ENCODE results near the gene RNU7-1. TPM values are rescaled to one million over a fixed set of nuclear protein-coding genes. Genes with fewer than 3 reads are reported as not detected.

RNU7-1 gene
- total RNA-seq, 6 experiments from 2014 or later: not detected

DNA sequence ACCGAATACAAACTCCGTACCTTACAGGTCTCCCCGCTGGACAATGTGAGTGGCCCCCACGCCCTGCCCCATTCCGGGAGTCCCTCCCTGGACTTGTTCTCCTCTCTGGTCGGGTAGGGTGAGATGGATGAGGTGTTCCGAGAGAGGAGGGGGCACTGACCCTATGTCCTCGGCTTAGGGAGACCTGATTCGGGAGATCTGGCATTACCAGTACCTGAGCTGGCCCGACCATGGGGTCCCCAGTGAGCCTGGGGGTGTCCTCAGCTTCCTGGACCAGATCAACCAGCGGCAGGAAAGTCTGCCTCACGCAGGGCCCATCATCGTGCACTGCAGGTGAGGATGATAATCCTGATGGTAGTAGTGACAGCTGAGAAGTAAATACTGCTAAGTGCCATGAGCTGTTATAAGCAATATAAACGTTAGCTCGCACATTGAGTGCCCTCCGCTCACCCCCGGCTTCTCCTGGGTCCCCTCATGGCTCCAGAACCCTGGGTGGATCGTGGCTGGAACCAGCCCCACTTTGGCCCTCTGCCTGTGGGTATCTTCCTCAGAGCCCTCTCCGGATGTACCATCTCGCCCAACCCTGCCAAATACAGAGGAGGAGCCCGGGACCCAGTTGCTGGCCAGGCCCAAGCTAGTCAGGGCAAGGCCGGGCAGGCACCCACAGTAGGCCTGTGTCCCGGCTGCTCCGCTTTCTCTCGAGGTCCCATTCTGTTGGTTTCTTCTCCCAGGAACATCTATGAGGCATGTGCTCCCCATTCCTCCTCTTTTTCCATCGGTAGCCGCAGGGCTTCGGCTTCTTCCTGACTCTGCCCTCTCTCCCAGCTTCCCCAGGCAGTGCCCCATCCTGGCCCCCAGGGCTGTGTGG is 14.4 kb downstream of the RNU7-1 start:
- H3K4me3 ChIP-seq: no peak overlapping the region

DNA sequence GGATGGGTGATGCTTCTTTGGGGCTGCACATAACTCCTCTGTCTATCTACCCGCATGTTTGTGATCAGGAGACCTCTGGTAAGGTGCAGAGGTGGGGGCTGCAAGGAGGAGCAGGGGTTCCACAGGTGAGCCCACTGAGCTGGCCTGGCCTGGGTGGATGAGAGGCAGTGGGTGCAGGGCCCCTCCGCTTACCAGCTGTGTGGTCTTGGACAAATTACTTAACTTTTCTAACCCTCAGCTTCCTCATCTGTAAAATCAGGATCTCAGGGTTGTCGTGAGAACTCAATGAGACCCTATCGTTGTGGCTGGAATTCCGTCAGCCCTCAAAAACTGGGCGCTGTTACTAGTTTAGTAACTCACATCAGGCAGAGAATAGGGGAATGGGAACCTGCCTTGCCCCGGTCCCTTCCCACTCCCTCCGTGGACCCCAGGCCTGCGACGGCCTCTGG is 15.0 kb downstream of the RNU7-1 start:
- no peaks in the 10 kb centered on the region for H3K27me3 ChIP-seq
- TF ChIP-seq, protein P1, sequence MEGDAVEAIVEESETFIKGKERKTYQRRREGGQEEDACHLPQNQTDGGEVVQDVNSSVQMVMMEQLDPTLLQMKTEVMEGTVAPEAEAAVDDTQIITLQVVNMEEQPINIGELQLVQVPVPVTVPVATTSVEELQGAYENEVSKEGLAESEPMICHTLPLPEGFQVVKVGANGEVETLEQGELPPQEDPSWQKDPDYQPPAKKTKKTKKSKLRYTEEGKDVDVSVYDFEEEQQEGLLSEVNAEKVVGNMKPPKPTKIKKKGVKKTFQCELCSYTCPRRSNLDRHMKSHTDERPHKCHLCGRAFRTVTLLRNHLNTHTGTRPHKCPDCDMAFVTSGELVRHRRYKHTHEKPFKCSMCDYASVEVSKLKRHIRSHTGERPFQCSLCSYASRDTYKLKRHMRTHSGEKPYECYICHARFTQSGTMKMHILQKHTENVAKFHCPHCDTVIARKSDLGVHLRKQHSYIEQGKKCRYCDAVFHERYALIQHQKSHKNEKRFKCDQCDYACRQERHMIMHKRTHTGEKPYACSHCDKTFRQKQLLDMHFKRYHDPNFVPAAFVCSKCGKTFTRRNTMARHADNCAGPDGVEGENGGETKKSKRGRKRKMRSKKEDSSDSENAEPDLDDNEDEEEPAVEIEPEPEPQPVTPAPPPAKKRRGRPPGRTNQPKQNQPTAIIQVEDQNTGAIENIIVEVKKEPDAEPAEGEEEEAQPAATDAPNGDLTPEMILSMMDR (IDR thresholded peaks at IDR 0.05): no peak
- TF ChIP-seq POLR2A (IDR thresholded peaks at IDR 0.05): no peak
- H3K36me3 ChIP-seq: no peaks in the 10 kb centered on the region
- peaks cover 0 to 11% (median 7%) of the 10 kb centered on the region in 4 donors for H3K4me1 ChIP-seq
- H3K9me3 ChIP-seq: no peaks in the 10 kb centered on the region
- DNase-seq (peak in 1 of 3 donors; percentile 44), ATAC-seq (no peak)
- H3K4me3 ChIP-seq: no peak overlapping the region
- H3K27ac ChIP-seq: peak overlapping the region in 2 of 3 donors; percentile 43 to 63
- intact Hi-C loops (cut with DNase I): loop anchor here in 1 of 2 donors (10.0 kb wide), 1 partner anchor 136 kb away; the partner anchor contains the start of gene C1R
- 51% methylated on average over 7 of the region's 10 CpGs for WGBS (ENCODE audit: insufficient coverage, low coverage, low lambda C conversion rate, missing lambda C conversion rate)

More for the DNA sequence above, 14.4 kb downstream of the RNU7-1 start:
- no peak for TF ChIP-seq POLR2A (IDR thresholded peaks at IDR 0.05)
- TF ChIP-seq, protein P1 (IDR thresholded peaks at IDR 0.05): no peak
- peak in 1 of 3 donors; percentile 51 for DNase-seq
- Histone ChIP-seq H3K27ac (peak overlapping the region in 2 of 3 donors; percentile 43 to 63), H3K9me3 (no peaks in the 10 kb centered on the region), H3K4me1 (peaks cover 0 to 11% (median 7%) of the 10 kb centered on the region in 4 donors), H3K36me3 (no peaks in the 10 kb centered on the region), H3K27me3 (no peaks in the 10 kb centered on the region)
- intact Hi-C loops (cut with DNase I): loop anchor here in 1 of 2 donors (10.0 kb wide), 1 partner anchor 137 kb away; the partner anchor contains the start of gene C1R
- no peak for ATAC-seq
- WGBS (ENCODE audit: insufficient coverage, low coverage, low lambda C conversion rate, missing lambda C conversion rate): 37% methylated on average over 3 of the region's 28 CpGs

DNA sequence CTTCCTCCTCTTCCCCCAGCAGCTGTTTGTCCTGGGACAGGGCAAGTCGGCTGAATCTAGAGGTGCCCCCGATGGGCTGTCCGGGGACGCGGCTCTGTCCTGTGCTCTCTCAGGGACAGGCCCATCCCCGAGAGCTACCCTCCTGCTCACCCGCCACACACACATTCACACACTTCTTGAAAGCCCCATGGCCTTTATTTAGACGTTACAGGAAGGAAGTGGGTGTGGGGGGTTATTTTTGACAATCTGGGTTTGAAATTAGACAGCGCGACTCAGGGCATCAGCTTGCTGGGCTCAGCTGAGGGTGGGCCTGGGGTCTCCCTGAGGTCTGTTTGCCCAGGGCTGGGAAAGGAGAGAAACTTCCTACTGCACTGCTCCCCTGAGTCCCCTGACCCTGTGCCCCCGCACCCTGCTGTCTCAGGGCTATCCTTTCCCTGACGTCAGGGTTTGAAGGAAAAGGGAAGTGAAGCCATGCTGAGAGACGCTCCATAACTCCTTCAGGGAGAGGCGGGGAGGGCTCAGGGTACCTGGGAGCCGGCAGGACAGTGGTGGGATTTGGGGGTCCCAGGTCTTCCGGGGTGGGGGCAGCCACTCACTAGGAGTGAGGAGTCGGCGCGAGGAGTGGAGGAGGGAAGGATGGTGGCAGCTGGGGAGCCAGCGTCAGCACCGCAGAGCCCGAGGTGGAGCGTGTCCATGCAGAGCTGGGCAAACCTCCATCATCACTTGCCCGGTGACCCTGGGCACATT is 15.6 kb downstream of the RNU7-1 start:
- H3K9me3 ChIP-seq: no peaks in the 10 kb centered on the region
- peaks cover 0 to 11% (median 7%) of the 10 kb centered on the region in 4 donors for H3K4me1 ChIP-seq
- H3K27ac ChIP-seq: peak overlapping the region in 2 of 3 donors; percentile 43 to 63
- no peaks in the 10 kb centered on the region for H3K27me3 ChIP-seq
- TF ChIP-seq, protein P1 (IDR thresholded peaks at IDR 0.05): no peak
- no peak for TF ChIP-seq POLR2A (IDR thresholded peaks at IDR 0.05)
- WGBS (ENCODE audit: insufficient coverage, low coverage, low lambda C conversion rate, missing lambda C conversion rate): 33% methylated on average over 12 of the region's 24 CpGs
- no peaks in the 10 kb centered on the region for H3K36me3 ChIP-seq
- H3K4me3 ChIP-seq: no peak overlapping the region
- intact Hi-C loops (cut with DNase I): loop anchor here in 1 of 2 donors (10.0 kb wide), 1 partner anchor 136 kb away; the partner anchor contains the start of gene C1R
- peak; percentile 4 to 57 (median 22) for ATAC-seq
- peak in 2 of 3 donors; percentile 51 to 64 for DNase-seq

DNA sequence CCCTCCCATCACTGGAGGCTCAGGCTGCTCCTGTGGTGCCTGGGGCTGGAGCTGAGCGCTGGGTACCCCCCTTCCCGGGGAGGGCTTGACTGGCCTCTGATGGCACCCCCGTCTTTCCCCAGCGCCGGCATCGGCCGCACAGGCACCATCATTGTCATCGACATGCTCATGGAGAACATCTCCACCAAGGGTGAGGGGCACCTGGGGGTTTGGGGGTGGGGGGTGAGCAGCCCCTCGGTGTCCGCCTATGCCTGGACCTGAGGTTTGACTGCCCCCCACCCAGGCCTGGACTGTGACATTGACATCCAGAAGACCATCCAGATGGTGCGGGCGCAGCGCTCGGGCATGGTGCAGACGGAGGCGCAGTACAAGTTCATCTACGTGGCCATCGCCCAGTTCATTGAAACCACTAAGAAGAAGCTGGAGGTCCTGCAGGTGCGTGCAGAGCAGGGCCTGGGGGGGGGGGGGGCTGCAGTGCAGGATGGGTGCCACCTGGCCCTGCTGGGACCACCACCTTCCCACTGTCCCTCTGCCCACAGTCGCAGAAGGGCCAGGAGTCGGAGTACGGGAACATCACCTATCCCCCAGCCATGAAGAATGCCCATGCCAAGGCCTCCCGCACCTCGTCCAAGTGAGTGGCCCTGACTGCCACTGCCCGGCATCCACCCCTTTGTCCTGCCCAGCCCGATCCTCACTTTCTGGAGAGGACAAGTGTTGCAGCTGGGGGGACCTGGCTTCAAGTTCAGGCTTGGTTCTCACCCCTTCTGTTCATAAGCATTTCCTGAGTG is 16.4 kb downstream of the RNU7-1 start:
- Histone ChIP-seq H3K27me3 (no peaks in the 10 kb centered on the region), H3K4me3 (no peak overlapping the region), H3K9me3 (no peaks in the 10 kb centered on the region), H3K27ac (peak overlapping the region in 2 of 3 donors; percentile 43 to 63), H3K36me3 (peaks cover 0 to 4% (median 0%) of the 10 kb centered on the region in 4 donors), H3K4me1 (peaks cover 2 to 15% (median 7%) of the 10 kb centered on the region in 4 donors)
- ATAC-seq: no peak
- peak in 1 of 3 donors; percentile 61 for DNase-seq
- intact Hi-C loops (cut with DNase I): loop anchor here in 1 of 2 donors (10.0 kb wide), 1 partner anchor 135 kb away; the partner anchor contains the start of gene C1R
- WGBS (ENCODE audit: insufficient coverage, low coverage, low lambda C conversion rate, missing lambda C conversion rate): 0% methylated on average over 1 of the region's 26 CpGs
- TF ChIP-seq POLR2A (IDR thresholded peaks at IDR 0.05): no peak
- TF ChIP-seq, protein P1 (IDR thresholded peaks at IDR 0.05): no peak

Data from right lobe of liver (tissue), 6 donors.